RWPE2 (cell line): ENCODE results near the gene HELZ2.

ENCODE experiments used
- ATAC-seq: fragments of 200-7000 bp; cut with Tn5 transposase; 3 replicates; pipeline ENCODE4 v1.9.1; 2021; ENCODE audit warnings: low read depth
- DNase-seq: peaks from one replicate; pipeline ENCODE4 v3.0.0-alpha.2; 2020; ENCODE audit warnings: low spot score
- H3K27ac ChIP-seq: fragments of 450-650 bp; 2 replicates; pipeline ENCODE4 v1.5.1; 2017; ENCODE audit warnings: mild to moderate bottlenecking; ENCODE audit not compliant: poor library complexity, severe bottlenecking
- H3K27me3 ChIP-seq: fragments of 250-450 bp; sonication (Bioruptor Pico); 2 replicates; pipeline ENCODE4 v1.5.1; 2021; ENCODE audit warnings: mild to moderate bottlenecking, moderate library complexity; ENCODE audit not compliant: insufficient read depth, poor library complexity, severe bottlenecking
- H3K36me3 ChIP-seq: fragments of 250-450 bp; sonication (Bioruptor Pico); 2 replicates; pipeline ENCODE4 v1.5.1; 2020; ENCODE audit warnings: low read depth, mild to moderate bottlenecking, moderate library complexity
- H3K4me1 ChIP-seq: fragments of 250-450 bp; sonication (Bioruptor Pico); 2 replicates; pipeline ENCODE4 v1.5.1; 2021; ENCODE audit warnings: mild to moderate bottlenecking, moderate library complexity; ENCODE audit not compliant: insufficient read depth, poor library complexity, severe bottlenecking
- H3K4me3 ChIP-seq: fragments of 250-450 bp; sonication (Bioruptor Pico); 2 replicates; pipeline ENCODE4 v1.5.1; 2021; ENCODE audit warnings: mild to moderate bottlenecking, moderate library complexity; ENCODE audit not compliant: severe bottlenecking
- H3K9me3 ChIP-seq: fragments of 250-450 bp; sonication (Bioruptor Pico); 2 replicates; pipeline ENCODE4 v1.5.1; 2021; ENCODE audit warnings: mild to moderate bottlenecking, moderate library complexity; ENCODE audit not compliant: severe bottlenecking
- TF ChIP-seq, protein P1 (sequence below): fragments of 450-650 bp; IDR thresholded peaks from one replicate; pipeline ENCODE4 v1.5.1; 2017; ENCODE audit warnings: mild to moderate bottlenecking, moderate library complexity; ENCODE audit not compliant: poor library complexity, severe bottlenecking

HELZ2 gene

DNA sequence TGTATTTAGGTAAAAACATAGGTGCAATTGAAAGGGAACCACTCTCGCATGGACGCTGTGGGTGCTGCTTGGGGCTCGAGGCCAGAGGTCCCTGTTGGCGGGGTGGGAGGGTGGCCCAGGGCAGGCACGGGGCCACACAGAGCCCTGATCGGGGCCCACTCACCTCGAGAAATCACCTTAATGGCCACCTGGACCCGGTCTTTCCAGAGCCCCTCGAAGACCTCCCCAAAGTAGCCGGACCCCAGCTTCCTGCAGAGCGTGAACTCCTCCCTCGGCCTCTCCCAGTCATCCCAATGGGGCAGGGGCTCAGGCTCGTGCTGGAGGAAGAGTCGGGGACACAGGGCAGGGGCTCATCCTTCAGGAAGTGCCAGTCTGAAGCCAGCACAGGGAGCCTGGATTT lies 40.7 kb downstream of the HELZ2 start:
- ATAC-seq (no peak), DNase-seq (peak; percentile 84)
- H3K4me3 ChIP-seq = no peak overlapping the region
- H3K9me3 ChIP-seq = no peaks in the 10 kb centered on the region
- peak overlapping the region; percentile 75 for H3K27ac ChIP-seq
- H3K36me3 ChIP-seq = peaks cover 20% of the 10 kb centered on the region
- peaks cover 29% of the 10 kb centered on the region for H3K4me1 ChIP-seq
- TF ChIP-seq, protein P1, sequence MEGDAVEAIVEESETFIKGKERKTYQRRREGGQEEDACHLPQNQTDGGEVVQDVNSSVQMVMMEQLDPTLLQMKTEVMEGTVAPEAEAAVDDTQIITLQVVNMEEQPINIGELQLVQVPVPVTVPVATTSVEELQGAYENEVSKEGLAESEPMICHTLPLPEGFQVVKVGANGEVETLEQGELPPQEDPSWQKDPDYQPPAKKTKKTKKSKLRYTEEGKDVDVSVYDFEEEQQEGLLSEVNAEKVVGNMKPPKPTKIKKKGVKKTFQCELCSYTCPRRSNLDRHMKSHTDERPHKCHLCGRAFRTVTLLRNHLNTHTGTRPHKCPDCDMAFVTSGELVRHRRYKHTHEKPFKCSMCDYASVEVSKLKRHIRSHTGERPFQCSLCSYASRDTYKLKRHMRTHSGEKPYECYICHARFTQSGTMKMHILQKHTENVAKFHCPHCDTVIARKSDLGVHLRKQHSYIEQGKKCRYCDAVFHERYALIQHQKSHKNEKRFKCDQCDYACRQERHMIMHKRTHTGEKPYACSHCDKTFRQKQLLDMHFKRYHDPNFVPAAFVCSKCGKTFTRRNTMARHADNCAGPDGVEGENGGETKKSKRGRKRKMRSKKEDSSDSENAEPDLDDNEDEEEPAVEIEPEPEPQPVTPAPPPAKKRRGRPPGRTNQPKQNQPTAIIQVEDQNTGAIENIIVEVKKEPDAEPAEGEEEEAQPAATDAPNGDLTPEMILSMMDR = no peak
- no peaks in the 10 kb centered on the region for H3K27me3 ChIP-seq

GRCh38 chr20:63532449-63532971 lies 41.5 kb downstream of the HELZ2 start:
- H3K27me3 ChIP-seq = no peaks in the 10 kb centered on the region
- H3K9me3 ChIP-seq = no peaks in the 10 kb centered on the region
- ATAC-seq (no peak), DNase-seq (peak; percentile 87)
- no peak overlapping the region for H3K4me3 ChIP-seq
- TF ChIP-seq, protein P1 = no peak
- peaks cover 26% of the 10 kb centered on the region for H3K4me1 ChIP-seq
- H3K27ac ChIP-seq = no peak overlapping the region
- H3K36me3 ChIP-seq = peaks cover 20% of the 10 kb centered on the region

DNA sequence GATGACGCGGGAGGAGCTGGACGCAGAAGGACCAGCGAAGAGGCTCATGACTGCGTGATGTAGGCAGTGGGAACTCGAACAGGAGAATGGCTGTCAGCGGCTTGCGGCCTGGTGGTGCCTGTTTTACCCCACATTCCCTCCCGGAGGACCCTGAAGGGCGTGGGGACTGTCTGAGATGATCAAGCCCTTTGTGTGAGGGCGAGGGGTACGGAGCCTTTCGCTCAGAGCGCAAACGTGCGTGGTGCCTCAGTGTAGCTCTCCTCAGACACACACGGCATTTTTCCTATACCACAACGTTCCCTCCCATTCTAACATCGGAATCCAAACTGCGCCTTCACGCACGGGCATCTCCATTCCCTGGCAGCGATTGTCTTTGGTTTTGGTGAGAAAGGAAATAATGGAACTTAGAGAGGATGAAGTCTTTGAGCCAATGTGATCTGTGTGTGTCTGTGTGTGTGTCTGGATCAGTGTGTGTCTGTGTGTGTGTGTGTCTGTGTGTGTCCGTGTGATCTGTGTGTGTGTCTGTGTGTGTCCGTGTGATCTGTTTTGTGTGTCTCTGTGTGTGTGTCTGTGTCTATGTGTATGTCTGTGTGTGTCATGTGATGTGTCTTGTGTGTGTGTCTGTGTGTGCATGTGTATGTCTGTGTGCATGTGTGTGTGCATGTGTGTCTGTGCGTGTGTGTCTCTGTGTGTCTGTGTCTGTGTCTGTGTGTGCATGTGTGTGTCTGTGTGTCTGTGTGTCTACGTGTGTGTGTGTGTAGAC lies 42.2 kb downstream of the HELZ2 start:
- Histone ChIP-seq H3K4me3 (no peak overlapping the region), H3K4me1 (peaks cover 21% of the 10 kb centered on the region), H3K27me3 (no peaks in the 10 kb centered on the region), H3K36me3 (peaks cover 20% of the 10 kb centered on the region), H3K9me3 (no peaks in the 10 kb centered on the region), H3K27ac (no peak overlapping the region)
- TF ChIP-seq, protein P1 = no peak
- DNase-seq = peak; percentile 81
- no peak for ATAC-seq

- Histone ChIP-seq H3K4me3 (no peak overlapping the region), H3K9me3 (no peaks in the 10 kb centered on the region), H3K36me3 (peaks cover 20% of the 10 kb centered on the region), H3K4me1 (peaks cover 18% of the 10 kb centered on the region), H3K27ac (no peak overlapping the region), H3K27me3 (no peaks in the 10 kb centered on the region)
- peak; percentile 80 for DNase-seq
- TF ChIP-seq, protein P1 = no peak
- no peak for ATAC-seq
These were observed 43.3 kb downstream of the HELZ2 start for GRCh38 chr20:63530788-63531160.
